HG03280 (cell line): ENCODE measurements around the gene HOXA9.

Source experiments
- ATAC-seq: cut with Tn5 transposase; IDR thresholded peaks from one replicate; pipeline ENCODE4 v1.9.1; 2021; ENCODE audit warnings: mild to moderate bottlenecking, moderate library complexity; ENCODE audit not compliant: unreplicated experiment

HOXA9 gene

DNA sequence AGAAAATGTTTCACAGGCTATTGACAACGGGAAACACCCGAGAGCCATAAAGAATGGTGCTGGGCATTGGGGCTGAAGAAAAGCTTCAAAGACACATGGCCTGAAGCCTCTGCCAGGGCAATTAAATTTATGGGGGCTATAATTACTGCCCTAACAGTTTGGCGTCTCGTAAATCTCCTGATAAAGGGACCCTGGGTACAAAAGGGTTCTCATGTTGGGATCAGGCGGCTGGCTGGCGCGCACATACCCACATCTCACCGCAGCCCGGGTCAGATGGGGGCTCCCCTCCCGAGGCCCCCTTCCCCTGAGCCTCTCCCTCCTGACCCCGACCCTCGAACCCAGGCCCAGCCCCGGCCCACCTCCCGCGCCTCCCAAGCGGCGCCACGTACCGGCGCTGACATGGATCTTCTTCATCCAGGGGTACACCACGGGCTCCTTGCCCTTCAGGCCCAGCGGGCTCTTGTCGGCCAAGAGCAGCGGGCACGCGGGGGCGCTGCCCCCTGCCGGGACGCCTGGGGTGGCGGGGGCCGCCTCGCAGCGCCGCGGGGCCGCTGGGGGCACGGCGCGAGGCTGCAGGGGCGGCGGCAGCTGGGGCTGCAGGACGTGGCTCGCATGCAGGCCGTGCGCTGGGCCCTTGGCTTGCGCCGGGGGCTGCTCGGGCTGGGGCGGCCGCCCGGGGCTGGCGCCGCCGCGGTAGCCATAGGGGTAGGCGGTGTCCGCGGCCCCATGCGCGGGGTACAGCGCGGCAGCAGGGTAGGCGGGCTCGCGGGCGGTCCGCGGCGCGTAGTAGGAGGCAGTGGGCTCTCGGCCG is 35.4 kb downstream of the HOXA9 start:
- ATAC-seq: no peak

DNA sequence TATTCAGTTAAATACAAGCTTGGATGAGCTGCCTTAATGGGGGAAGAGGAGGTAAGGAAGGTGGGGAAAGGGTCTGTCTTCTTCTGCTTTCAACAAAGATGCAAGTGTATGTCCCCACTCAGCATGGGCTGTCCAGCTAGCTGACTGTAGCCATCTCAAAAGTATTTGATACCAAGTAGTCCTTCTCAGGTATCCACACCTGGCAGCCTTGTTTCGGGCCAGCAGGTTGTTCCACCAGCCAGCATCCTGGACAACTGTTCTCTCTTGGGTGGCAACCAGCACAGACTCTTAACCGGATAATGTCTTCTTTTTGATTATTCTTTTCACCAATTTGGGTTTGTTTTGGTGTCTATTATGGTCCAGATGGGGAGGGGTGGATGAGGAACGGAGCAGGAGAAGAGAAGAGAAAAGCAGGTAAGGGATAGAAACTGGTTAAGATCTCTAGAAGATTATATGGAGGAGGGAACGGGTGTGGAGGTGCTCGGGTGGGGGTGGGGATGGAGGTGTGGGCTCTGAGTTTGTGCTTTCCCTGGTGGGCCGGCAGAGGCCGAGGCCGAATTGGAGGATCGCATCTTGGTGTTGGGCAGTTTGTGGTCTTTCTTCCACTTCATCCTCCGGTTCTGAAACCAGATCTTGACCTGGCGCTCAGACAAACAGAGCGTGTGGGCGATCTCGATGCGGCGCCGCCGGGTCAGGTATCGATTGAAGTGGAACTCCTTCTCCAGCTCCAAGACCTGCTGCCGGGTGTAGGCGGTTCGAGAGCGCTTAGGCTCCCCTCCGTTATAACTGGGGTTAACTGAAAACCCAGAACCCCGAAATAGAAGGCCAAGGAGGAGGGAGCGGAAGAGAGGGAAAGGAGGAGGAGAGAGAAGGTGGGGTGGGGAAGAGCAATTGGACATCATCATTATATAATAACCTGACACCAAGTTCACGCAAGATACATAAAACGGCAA is 36.3 kb downstream of the HOXA9 start:
- ATAC-seq: no peak

- ATAC-seq: no peak
These were observed 37.3 kb downstream of the HOXA9 start for GRCh38 chr7:27128034-27128433.

GRCh38 chr7:27126596-27127327 is 38.6 kb downstream of the HOXA9 start:
- ATAC-seq: no peak

- no peak for ATAC-seq
These were observed 39.3 kb downstream of the HOXA9 start for GRCh38 chr7:27125986-27126394.

DNA sequence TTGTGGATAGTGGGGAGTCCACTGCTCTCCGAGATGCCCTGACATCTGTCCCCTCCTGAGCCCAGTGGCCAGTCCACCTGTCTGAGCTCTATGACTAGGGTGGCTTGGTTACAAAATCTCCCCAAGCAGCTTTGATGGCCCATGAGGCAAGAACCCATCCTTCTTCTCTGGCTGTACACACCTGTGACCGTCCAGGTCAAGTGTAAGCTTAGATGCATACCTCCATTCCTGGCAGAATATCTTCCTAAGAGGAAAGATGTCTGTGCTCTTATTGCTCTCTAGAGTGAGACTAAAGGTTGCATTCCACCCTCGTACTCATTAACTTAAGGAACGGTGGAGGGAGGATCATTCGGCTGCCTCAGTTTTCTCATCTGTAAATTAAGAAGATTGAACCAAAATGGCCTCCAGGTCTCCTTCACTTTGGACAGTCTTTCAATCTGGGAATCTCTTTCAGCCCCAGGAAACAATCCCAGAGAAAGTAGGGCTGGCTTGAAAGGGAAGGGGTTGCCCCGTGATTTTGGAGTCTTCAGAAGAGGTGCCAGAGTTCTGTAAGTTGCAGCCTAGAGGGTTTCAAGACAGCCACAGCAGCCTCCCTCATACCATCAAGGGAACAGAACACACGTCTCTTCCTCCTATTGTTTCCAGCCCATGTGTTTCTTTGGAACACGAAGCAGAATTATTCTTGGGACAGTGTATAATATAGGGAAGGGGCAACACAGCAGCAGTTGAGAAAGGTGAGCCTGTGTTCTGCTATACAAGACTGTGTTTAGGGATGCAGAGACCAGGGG is 40.2 kb downstream of the HOXA9 start:
- ATAC-seq: no peak

GRCh38 chr7:27124096-27124901 is 41.0 kb downstream of the HOXA9 start:
- ATAC-seq: no peak

DNA sequence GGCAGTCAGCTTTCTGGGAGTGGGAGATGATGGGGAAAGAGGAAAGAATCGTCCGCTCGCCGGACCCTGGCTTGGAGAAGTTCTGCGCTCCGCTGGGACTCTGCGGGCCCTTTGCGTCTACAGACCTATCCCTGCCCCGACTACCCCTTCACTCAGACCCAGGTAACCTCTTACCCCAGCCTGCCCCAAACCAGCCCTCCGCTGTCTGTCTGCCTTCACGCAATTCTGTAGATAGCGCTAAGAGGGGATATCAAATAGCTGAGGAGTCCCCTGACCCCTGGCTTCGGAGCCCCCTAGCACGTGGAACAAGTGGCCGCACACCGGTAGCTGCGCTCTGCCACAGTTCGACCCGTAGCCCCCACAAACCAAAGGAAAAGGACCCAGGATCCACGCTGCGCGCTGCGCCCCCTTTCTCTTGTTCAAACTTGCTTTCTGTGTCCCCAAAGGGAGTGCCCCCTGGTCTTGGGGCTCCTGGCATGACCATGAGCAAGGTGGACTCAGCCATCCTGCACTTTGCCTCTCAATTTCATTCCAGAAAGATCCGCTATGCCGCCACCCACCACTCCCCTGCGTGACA is 41.8 kb downstream of the HOXA9 start:
- ATAC-seq: no peak

GRCh38 chr7:27123007-27123476 is 42.3 kb downstream of the HOXA9 start:
- ATAC-seq: no peak

DNA sequence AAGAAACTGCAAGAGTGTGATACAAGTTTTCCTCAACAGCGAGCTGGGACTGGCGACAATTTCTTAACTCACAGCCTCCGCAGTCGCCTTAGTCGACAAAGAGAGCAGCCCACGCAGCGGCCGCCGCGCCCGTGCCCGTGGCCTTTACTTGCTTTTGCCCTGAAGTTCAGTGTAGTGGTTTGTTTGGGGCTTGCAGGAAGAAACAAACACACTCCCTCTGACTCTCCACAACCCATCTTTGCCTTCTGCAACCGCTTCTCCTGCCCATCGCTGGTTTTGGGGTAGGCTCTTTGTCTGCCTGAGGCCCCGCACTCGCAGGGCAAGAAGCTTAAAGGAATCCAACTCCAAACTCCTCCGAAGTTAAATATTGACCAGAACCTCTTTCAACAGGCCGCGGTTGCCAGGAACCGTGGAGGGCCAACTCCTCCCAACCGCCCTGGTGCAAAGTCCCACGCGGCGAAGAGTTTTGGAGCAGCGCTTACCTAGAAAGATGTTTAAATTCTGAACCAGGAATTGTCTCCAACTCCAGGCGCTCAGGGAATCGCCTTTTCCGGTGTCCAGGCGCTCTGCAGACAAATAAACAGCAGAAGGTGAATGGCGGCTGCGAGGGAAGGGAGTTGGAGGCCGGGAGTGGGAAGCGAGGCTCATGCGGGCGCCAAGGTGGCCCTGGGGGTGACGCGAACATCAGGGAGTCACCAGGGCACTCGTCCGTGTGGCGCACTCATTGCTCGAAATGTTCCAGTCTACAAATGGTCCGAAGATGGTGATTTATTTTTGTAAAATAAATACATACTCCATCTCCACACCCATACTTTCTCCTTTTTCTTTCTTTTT is 43.0 kb downstream of the HOXA9 start:
- ATAC-seq: no peak

DNA sequence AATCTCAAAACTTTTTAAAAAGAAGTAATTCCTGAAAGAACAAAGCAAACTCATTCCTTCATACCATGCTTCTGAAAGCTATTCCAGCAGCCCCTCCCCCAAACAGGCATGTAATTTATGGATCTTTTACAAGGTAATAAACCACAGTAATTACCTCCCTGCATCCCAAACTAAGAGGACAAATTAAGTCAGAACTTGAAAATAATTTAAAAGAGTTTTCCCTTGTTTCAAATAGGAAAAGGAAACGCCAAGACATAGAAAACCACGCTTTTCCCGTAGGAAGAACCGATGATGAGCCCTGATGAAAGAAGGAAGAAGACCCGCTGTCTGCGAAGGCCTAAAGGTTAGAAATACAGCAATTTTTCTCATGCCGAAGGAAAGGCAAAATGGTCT is 43.7 kb downstream of the HOXA9 start:
- ATAC-seq: no peak

DNA sequence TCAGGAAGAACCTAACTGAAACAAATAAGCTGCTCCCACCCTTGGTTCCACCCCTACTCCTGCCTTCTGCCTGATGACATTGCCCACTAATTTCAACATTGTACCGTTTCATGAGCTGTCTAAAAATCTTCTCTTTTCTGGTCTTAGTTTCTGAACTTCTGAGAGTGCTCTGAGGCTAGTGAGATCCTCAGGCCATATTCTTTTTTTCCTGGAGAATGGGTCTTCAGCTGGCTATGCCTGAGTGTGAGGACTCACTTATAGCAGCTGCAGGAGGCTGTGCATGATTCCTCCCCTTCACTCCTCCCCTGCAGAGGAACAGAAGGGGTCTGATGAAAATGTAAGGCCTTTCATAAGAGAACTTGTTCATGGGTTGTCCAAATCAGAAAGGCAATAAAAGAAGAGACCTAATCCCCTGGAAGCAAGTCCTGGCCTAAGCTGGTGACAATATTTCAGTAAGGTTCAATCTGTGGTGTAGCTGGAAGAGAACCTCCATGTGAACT is 45.9 kb downstream of the HOXA9 start:
- no peak for ATAC-seq

- no peak for ATAC-seq
These were observed 46.8 kb downstream of the HOXA9 start for GRCh38 chr7:27118580-27118979.

DNA sequence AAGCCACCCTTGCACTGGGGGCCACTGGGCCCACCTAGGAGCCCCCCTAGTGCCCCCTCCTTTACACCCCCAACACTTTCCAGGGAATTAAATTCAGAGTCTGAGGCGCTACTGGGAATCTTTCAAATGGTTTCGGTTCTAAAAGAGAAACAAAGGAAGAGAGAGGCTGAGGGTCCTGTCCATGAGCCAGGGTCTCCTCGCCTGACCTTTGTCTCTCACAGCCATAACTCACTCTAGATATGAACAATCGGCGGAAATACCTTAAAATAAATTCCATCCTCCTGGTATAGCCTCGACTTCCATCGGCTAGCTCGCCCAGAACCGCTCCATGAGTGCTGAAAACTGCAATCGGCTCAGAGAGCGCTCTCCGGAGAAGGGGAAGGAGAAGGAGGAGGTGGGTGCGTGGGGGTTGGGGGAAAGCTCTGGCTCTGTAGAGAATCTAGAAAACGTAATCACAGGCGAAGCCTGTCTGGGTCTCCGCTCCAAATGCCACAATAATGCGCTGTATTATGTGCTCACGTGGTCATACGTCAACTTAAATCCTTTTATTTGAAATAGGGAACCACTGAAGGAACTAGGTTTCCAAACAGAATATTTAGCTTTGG is 47.3 kb downstream of the HOXA9 start:
- no peak for ATAC-seq

- ATAC-seq: no peak
These were observed 48.1 kb downstream of the HOXA9 start for GRCh38 chr7:27116962-27117886.
